GM12878 (cell line): ENCODE data around the gene LLPH. TPM values are rescaled to one million over a fixed set of nuclear protein-coding genes. Genes with fewer than 3 reads are reported as not detected.

Experiments
- ATAC-seq: fragments of 200-7000 bp; cut with Tn5 transposase; 3 replicates; pipeline ENCODE4 v1.9.1; 2020; ENCODE audit warnings: mild to moderate bottlenecking, moderate library complexity
- BruUV-seq: library from RNA; stranded (reverse); fragments of 400-500 nt; replicated peaks from 2 replicates; lab custom pipeline; 2021; lab: Mats Ljungman, UMichigan
- CTCF ChIA-PET: fragments of 300-600 bp; sonication (Branson Sonifier 250); formaldehyde crosslinking; extraction: SDS; loops from one replicate; lab custom pipeline; 2021; ENCODE audit warnings: inconsistent platforms; lab: Yijun Ruan, JAX
- POLR2A ChIA-PET: fragments of 350-600 bp; formaldehyde crosslinking; extraction: SDS; loops from one replicate; lab custom pipeline; 2021; ENCODE audit warnings: inconsistent platforms; lab: Charles Lee
- RAD21 ChIA-PET: fragments of 300-600 bp; sonication (Branson Sonifier 250); formaldehyde crosslinking; loops from one replicate; lab custom pipeline; 2023; ENCODE audit warnings: antibody characterized with exemption; ENCODE audit not compliant: unreplicated experiment; lab: Charles Lee
- SMC1A ChIA-PET: fragments of 300-600 bp; sonication (Branson Sonifier 250); formaldehyde crosslinking; loops from one replicate; lab custom pipeline; 2023; ENCODE audit not compliant: unreplicated experiment, uncharacterized antibody; lab: Charles Lee
- DNase-seq: peaks from one replicate; pipeline ENCODE4 v3.0.0-alpha.2; 2011; ENCODE audit warnings: low read depth, low spot score
- FAIRE-seq: peaks from 3 replicates; lab custom pipeline; 2011; peaks lifted over from hg19 to GRCh38; lab: Jason Lieb, UNC
- H2AFZ ChIP-seq: 2 replicates; pipeline ENCODE4 v1.6.0; 2011; ENCODE audit warnings: low read depth, low read length, control low read depth; ENCODE audit not compliant: control insufficient read depth
- H3K27ac ChIP-seq: 2 replicates; pipeline ENCODE4 v1.5.1; 2011; ENCODE audit warnings: control low read depth; ENCODE audit not compliant: control insufficient read depth, insufficient read depth
- H3K27me3 ChIP-seq, 2 experiments: replicated peaks in 1 of 2; 2 replicates each; pipeline versions ENCODE4 v1.6.0 to v1.6.1; 2011; ENCODE audit warnings: low read length in 1 of 2; ENCODE audit not compliant: control insufficient read depth in 2 of 2, insufficient read depth in 2 of 2
- H3K36me3 ChIP-seq, 2 experiments: 2 replicates each; pipeline ENCODE4 v1.5.1; 2011; ENCODE audit warnings: low read length in 1 of 2; ENCODE audit not compliant: control insufficient read depth in 2 of 2, insufficient read depth in 2 of 2
- H3K4me1 ChIP-seq: 2 replicates; pipeline ENCODE4 v1.6.1; 2011; ENCODE audit warnings: mild to moderate bottlenecking, low read length, moderate library complexity, mixed read lengths; ENCODE audit not compliant: control insufficient read depth, insufficient read depth
- H3K4me2 ChIP-seq: 2 replicates; pipeline ENCODE4 v1.6.0; 2011; ENCODE audit warnings: control low read depth; ENCODE audit not compliant: control insufficient read depth, insufficient read depth
- H3K4me3 ChIP-seq: fragments of 200-600 bp; sonication (generic); 2 replicates; pipeline ENCODE4 v1.5.1; 2016
- H3K79me2 ChIP-seq: 2 replicates; pipeline ENCODE4 v1.6.0; 2011; ENCODE audit warnings: low read length; ENCODE audit not compliant: control insufficient read depth, insufficient read depth
- H3K9ac ChIP-seq: 2 replicates; pipeline ENCODE4 v1.8.0; 2011; ENCODE audit warnings: low read length, control low read depth, mixed read lengths; ENCODE audit not compliant: control insufficient read depth, insufficient read depth
- H3K9me3 ChIP-seq: replicated peaks from 3 replicates; pipeline ENCODE4 v1.5.1; 2011; ENCODE audit warnings: mild to moderate bottlenecking, low read length; ENCODE audit not compliant: control insufficient read depth, insufficient read depth
- H4K20me1 ChIP-seq: 2 replicates; pipeline ENCODE4 v1.6.0; 2011; ENCODE audit not compliant: control insufficient read depth, insufficient read depth
- ATF7 ChIP-seq: fragments of 450-650 bp; IDR thresholded peaks from 2 replicates; pipeline ENCODE4 v1.6.1; 2016; ENCODE audit warnings: low read depth, mild to moderate bottlenecking
- CBX5 ChIP-seq: sonication (generic); IDR thresholded peaks from 2 replicates; pipeline ENCODE4 v1.6.1; 2016; ENCODE audit warnings: low read depth, moderate library complexity, mild to moderate bottlenecking, inconsistent platforms
- CHD2 ChIP-seq: IDR thresholded peaks from 2 replicates; pipeline ENCODE4 v1.6.1; 2011; ENCODE audit warnings: low read depth, low read length, improper control_type of control experiment, borderline replicate concordance
- LARP7 ChIP-seq: fragments of 450-650 bp; IDR thresholded peaks from 2 replicates; pipeline ENCODE4 v1.6.1; 2017; ENCODE audit warnings: mild to moderate bottlenecking
- MXI1 ChIP-seq: fragments of 150-350 bp; IDR thresholded peaks from 2 replicates; pipeline ENCODE4 v1.6.1; 2011; ENCODE audit warnings: low read depth, mild to moderate bottlenecking, inconsistent platforms, low read length, improper control_type of control experiment
- RB1 ChIP-seq: fragments of 450-650 bp; formaldehyde crosslinking; IDR thresholded peaks from 2 replicates; pipeline ENCODE4 v1.6.1; 2017; ENCODE audit warnings: mild to moderate bottlenecking, borderline replicate concordance
- RBBP5 ChIP-seq: fragments of 200-600 bp; sonication (generic); conservative IDR thresholded peaks from 2 replicates; pipeline ENCODE4 v1.6.1; 2016
- SIX5 ChIP-seq: IDR thresholded peaks from 2 replicates; pipeline ENCODE4 v1.6.1; 2011; ENCODE audit warnings: mild to moderate bottlenecking, low read depth, low read length, moderate library complexity; ENCODE audit not compliant: severe bottlenecking
- SKIL ChIP-seq: fragments of 450-650 bp; IDR thresholded peaks from 2 replicates; pipeline ENCODE4 v1.6.1; 2017; ENCODE audit warnings: mild to moderate bottlenecking, low read depth, inconsistent platforms; ENCODE audit not compliant: poor library complexity, severe bottlenecking
- TCF12 ChIP-seq: IDR thresholded peaks from 2 replicates; pipeline ENCODE4 v1.6.1; 2011; ENCODE audit warnings: low read depth, mild to moderate bottlenecking, low read length
- WRNIP1 ChIP-seq: IDR thresholded peaks from 2 replicates; pipeline ENCODE4 v1.6.1; 2011; ENCODE audit warnings: low read depth, low read length, improper control_type of control experiment, borderline replicate concordance
- WGBS: methylation state at CpG from one replicate; pipeline ENCODE4 v1.1.6; 2016; ENCODE audit warnings: low lambda C conversion rate; ENCODE audit not compliant: insufficient replicate concordance, insufficient coverage; ENCODE audit errors: missing lambda C conversion rate; 5-methylcytosine and 5-hydroxymethylcytosine counted together
- in situ Hi-C: fragments of 300-500 bp; cut with MboI; formaldehyde crosslinking; loops from 9 replicates; pipeline ENCODE4 v1.14.3; 2018; ENCODE audit warnings: mixed read lengths
- intact Hi-C: fragments of 100-400 bp; cut with micrococcal nuclease; formaldehyde crosslinking; loops from one replicate; pipeline ENCODE4 v1.14.2; 2022; ENCODE audit not compliant: unreplicated experiment
- polyA plus RNA-seq, 11 experiments: library from polyadenylated mRNA; depleted of rRNA in 4 of 11; unstranded in 6 of 11; stranded (reverse) in 5 of 11; fragments of >200 nt; fragmentation: Nextera tagmentation in 4 of 11; fragmentation: Illumina TruSeq in 1 of 11; extraction: Ambion mirVana in 4 of 11; extraction: Trizol in 1 of 11; gene quantifications; 1 replicate in 1 of 11; 2 replicates in 10 of 11; pipeline versions ENCODE4 v1.2.1 to v1.2.3, GENCODE V29; 2011 to 2016; ENCODE audit warnings: inconsistent platforms in 2 of 11, missing spikeins in 2 of 11, low read depth in 1 of 11
- total RNA-seq, 4 experiments: library from RNA; depleted of rRNA in 3 of 4; stranded (reverse); fragments of >200 nt in 3 of 4; fragmentation: Illumina TruSeq in 1 of 4; extraction: Trizol in 1 of 4; gene quantifications; 2 replicates each; pipeline versions ENCODE4 v1.2.1 to v1.2.3, GENCODE V29; 2013 to 2021
- TF ChIP-seq, protein P1 (sequence below): fragments of 450-650 bp; IDR thresholded peaks from 2 replicates; pipeline ENCODE4 v1.6.1; 2016; ENCODE audit warnings: mild to moderate bottlenecking

LLPH gene
- total and polyA plus RNA-seq, 10 of the 15 experiments (the other 5 are each of a cell fraction or from before 2014, with no cell fraction given) = 15.2 to 107 (median 70.4) TPM

- Histone ChIP-seq H3K27ac (no peak overlapping the region), H3K4me3 (no peak overlapping the region), H3K36me3 (no peaks in the 10 kb centered on the region; a peak in 1 of 4 replicates), H3K9ac (no peak overlapping the region), H3K27me3 (no peaks in the 10 kb centered on the region), H2AFZ (no peak overlapping the region), H3K4me2 (no peak overlapping the region), H3K4me1 (peaks cover 9% of the 10 kb centered on the region), H3K9me3 (no peaks in the 10 kb centered on the region), H3K79me2 (no peaks in the 10 kb centered on the region), H4K20me1 (no peaks in the 10 kb centered on the region)
- BruUV-seq = no TSS peak
- 88% methylated on average over 2 of the region's 2 CpGs for WGBS
- ChIA-PET SMC1A (interaction anchor here (0.7 to 1.2 kb wide), 4 partner anchors 15 to 105 kb away, joined by 3 to 4 read pairs (median 3); no protein-coding TSS in a partner anchor), CTCF (interaction anchor here (0.7 to 1.1 kb wide), 3 partner anchors 9 to 30 kb away, joined by 3 to 5 read pairs (median 3); no protein-coding TSS in a partner anchor), POLR2A (no interaction called here), RAD21 (no interaction called here)
- no peak for TF ChIP-seq CBX5
- in situ Hi-C loops = no loop called here
- no peak for DNase-seq
- intact Hi-C loops = no loop called here
- ATAC-seq = no peak
- FAIRE-seq = no peak
Measured at GRCh38 chr12:66117242-66117641, 13.3 kb downstream of the LLPH start.

DNA sequence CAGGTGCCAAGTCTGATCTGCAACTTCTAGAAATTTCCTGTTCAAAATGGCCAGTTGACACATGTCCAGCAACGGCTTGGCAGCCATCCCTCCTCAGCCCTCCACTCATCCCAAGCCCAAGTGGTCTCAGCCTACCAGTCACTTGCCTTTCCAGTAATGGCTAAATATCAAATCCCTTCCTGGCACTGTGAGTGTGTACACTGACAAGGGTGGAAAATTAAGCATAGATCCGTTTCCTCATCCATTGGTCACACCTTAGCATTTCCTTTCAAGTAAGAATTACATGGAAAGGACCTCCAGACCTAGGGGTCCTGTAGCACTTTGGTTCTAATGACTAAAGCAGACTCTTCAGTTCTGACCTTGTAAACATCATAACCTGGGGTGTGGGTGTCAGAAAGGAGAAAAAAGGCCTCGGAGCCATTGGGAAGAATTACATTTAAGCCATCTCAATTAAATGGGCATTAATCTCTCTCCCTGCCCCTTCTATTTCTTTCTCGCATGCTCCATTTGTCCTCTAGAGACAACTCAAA, 15.4 kb downstream of the LLPH start:
- Histone ChIP-seq H3K36me3 (no peaks in the 10 kb centered on the region), H3K4me1 (peaks cover 5% of the 10 kb centered on the region), H2AFZ (no peak overlapping the region), H3K9me3 (no peaks in the 10 kb centered on the region), H4K20me1 (no peaks in the 10 kb centered on the region), H3K27me3 (no peaks in the 10 kb centered on the region), H3K27ac (no peak overlapping the region), H3K79me2 (no peaks in the 10 kb centered on the region), H3K9ac (no peak overlapping the region), H3K4me3 (no peak overlapping the region), H3K4me2 (no peak overlapping the region)
- POLR2A ChIA-PET = no interaction called here
- no TSS peak for BruUV-seq
- RAD21 ChIA-PET = no interaction called here
- ATAC-seq = no peak
- intact Hi-C loops = no loop called here
- no peak for FAIRE-seq
- SMC1A ChIA-PET = no interaction called here
- CTCF ChIA-PET = no interaction called here
- 92% methylated on average over 4 of the region's 4 CpGs for WGBS
- in situ Hi-C loops = no loop called here
- no peak for DNase-seq
- no peak for TF ChIP-seq RB1
- no peak for TF ChIP-seq SIX5
- no peak for TF ChIP-seq LARP7
- no peak for TF ChIP-seq MXI1
- no peak for TF ChIP-seq CHD2
- TF ChIP-seq, protein P1, sequence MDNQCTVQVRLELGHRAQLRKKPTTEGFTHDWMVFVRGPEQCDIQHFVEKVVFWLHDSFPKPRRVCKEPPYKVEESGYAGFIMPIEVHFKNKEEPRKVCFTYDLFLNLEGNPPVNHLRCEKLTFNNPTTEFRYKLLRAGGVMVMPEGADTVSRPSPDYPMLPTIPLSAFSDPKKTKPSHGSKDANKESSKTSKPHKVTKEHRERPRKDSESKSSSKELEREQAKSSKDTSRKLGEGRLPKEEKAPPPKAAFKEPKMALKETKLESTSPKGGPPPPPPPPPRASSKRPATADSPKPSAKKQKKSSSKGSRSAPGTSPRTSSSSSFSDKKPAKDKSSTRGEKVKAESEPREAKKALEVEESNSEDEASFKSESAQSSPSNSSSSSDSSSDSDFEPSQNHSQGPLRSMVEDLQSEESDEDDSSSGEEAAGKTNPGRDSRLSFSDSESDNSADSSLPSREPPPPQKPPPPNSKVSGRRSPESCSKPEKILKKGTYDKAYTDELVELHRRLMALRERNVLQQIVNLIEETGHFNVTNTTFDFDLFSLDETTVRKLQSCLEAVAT = no peak
- TF ChIP-seq WRNIP1 = no peak
- TF ChIP-seq RBBP5 = no peak
- TF ChIP-seq ATF7 = no peak
- TF ChIP-seq TCF12 = no peak
- no peak for TF ChIP-seq SKIL
